ENCODE results near the gene FIBIN. TPM values are rescaled to one million over a fixed set of nuclear protein-coding genes. Genes with fewer than 3 reads are reported as not detected.

FIBIN gene
- total and polyA plus RNA-seq, 4 donors, result 1.6 to 3.7 (median 2.2) TPM

GRCh38 chr11:26974069-26974783, 19.7 kb upstream of the FIBIN start:
- WGBS, result 84% methylated on average over 3 of the region's 3 CpGs
- H3K9me3 ChIP-seq (ENCODE audit: control insufficient read depth in 4 of 4, low read length in 3 of 4), result no peaks in the 10 kb centered on the region
- no peak overlapping the region for H3K9ac ChIP-seq (ENCODE audit: low read depth in 1 of 2, low read length in 2 of 2)
- TF ChIP-seq HNF4A (conservative IDR thresholded peaks at IDR 0.05) (no peak), SP1 (IDR thresholded peaks at IDR 0.05) (no peak), JUND (IDR thresholded peaks at IDR 0.05) (no peak), EGR1 (IDR thresholded peaks at IDR 0.05; ENCODE audit: low read depth in 2 of 2) (no peak), ATF3 (IDR thresholded peaks at IDR 0.05) (no peak), MAX (IDR thresholded peaks at IDR 0.05) (no peak), YY1 (IDR thresholded peaks at IDR 0.05) (no peak), RXRA (IDR thresholded peaks at IDR 0.05) (no peak), HNF4G (IDR thresholded peaks at IDR 0.05) (no peak), FOXA2 (IDR thresholded peaks at IDR 0.05) (no peak), RAD21 (IDR thresholded peaks at IDR 0.05) (no peak), GABPA (IDR thresholded peaks at IDR 0.05 in 1 of 2, conservative IDR thresholded peaks at IDR 0.05 in 1 of 2) (no peak), ZBTB33 (IDR thresholded peaks at IDR 0.05) (no peak), TAF1 (conservative IDR thresholded peaks at IDR 0.05) (no peak)
- DNase-seq (ENCODE audit: low spot score), result no peak
- H3K36me3 ChIP-seq (ENCODE audit: control insufficient read depth in 4 of 4, insufficient read depth in 3 of 4, low read depth in 1 of 4, low read length in 3 of 4), result no peaks in the 10 kb centered on the region
- no peak overlapping the region for H3K4me3 ChIP-seq (ENCODE audit: low read depth in 1 of 3, low read length in 3 of 3)
- H3K27ac ChIP-seq (ENCODE audit: low read depth in 1 of 2, low read length in 2 of 2), result no peak overlapping the region
- H3K27me3 ChIP-seq (ENCODE audit: control insufficient read depth in 4 of 4, insufficient read depth in 4 of 4, low read length in 3 of 4), result no peaks in the 10 kb centered on the region
- H3K4me1 ChIP-seq (ENCODE audit: control insufficient read depth in 4 of 4, insufficient read depth in 4 of 4, low read length in 3 of 4), result no peaks in the 10 kb centered on the region

GRCh38 chr11:26974996-26975395, 18.9 kb upstream of the FIBIN start:
- WGBS, result 56% methylated on average over 2 of the region's 2 CpGs
- TF ChIP-seq GABPA (IDR thresholded peaks at IDR 0.05 in 1 of 2, conservative IDR thresholded peaks at IDR 0.05 in 1 of 2) (no peak), ATF3 (IDR thresholded peaks at IDR 0.05) (no peak), FOXA2 (IDR thresholded peaks at IDR 0.05) (no peak), ZBTB33 (IDR thresholded peaks at IDR 0.05) (no peak), HNF4G (IDR thresholded peaks at IDR 0.05) (no peak), NR2F2 (IDR thresholded peaks at IDR 0.05) (no peak)
- Histone ChIP-seq H3K9me3 (ENCODE audit: control insufficient read depth in 4 of 4, low read length in 3 of 4) (no peaks in the 10 kb centered on the region), H3K4me1 (ENCODE audit: control insufficient read depth in 4 of 4, insufficient read depth in 4 of 4, low read length in 3 of 4) (no peaks in the 10 kb centered on the region), H3K27ac (ENCODE audit: low read depth in 1 of 2, low read length in 2 of 2) (no peak overlapping the region), H3K4me3 (ENCODE audit: low read depth in 1 of 3, low read length in 3 of 3) (no peak overlapping the region), H3K36me3 (ENCODE audit: control insufficient read depth in 4 of 4, insufficient read depth in 3 of 4, low read depth in 1 of 4, low read length in 3 of 4) (no peaks in the 10 kb centered on the region), H3K27me3 (ENCODE audit: control insufficient read depth in 4 of 4, insufficient read depth in 4 of 4, low read length in 3 of 4) (no peaks in the 10 kb centered on the region), H3K9ac (ENCODE audit: low read depth in 1 of 2, low read length in 2 of 2) (no peak overlapping the region)
- DNase-seq (ENCODE audit: low spot score), result no peak

Measured in liver (tissue), 9 donors.